KOPT-K1 (cell line): ENCODE measurements around the gene NRDC.

Source experiments
- H3K27ac ChIP-seq: fragments of 200-600 bp; sonication (generic); 2 replicates; pipeline ENCODE4 v1.5.1; 2016; ENCODE audit warnings: antibody characterized with exemption, mild to moderate bottlenecking, low read depth, low read length; ENCODE audit not compliant: poor library complexity, severe bottlenecking
- H3K36me3 ChIP-seq: fragments of 200-600 bp; sonication (generic); 2 replicates; pipeline ENCODE4 v1.5.1; 2017; ENCODE audit warnings: antibody characterized with exemption, mild to moderate bottlenecking, low read length, moderate library complexity; ENCODE audit not compliant: insufficient read depth
- H3K9me3 ChIP-seq: fragments of 200-600 bp; sonication (generic); 2 replicates; pipeline ENCODE4 v1.5.1; 2017; ENCODE audit warnings: antibody characterized with exemption, low read length, mild to moderate bottlenecking; ENCODE audit not compliant: insufficient read depth, poor library complexity, severe bottlenecking

The NRDC gene

GRCh38 chr1:51750218-51750617, 128.3 kb downstream of the NRDC start:
- no peak overlapping the region for H3K27ac ChIP-seq
- peaks cover 5% of the 10 kb centered on the region for H3K9me3 ChIP-seq
- H3K36me3 ChIP-seq: peaks cover 9% of the 10 kb centered on the region

GRCh38 chr1:51749151-51749550, 129.4 kb downstream of the NRDC start:
- Histone ChIP-seq H3K36me3 (peaks cover 9% of the 10 kb centered on the region), H3K9me3 (peaks cover 5% of the 10 kb centered on the region), H3K27ac (no peak overlapping the region)

- Histone ChIP-seq H3K36me3 (no peaks in the 10 kb centered on the region; the same call in 1 of the 2 replicates), H3K27ac (no peak overlapping the region), H3K9me3 (no peaks in the 10 kb centered on the region)
Measured at GRCh38 chr1:51745304-51745570, 133.3 kb downstream of the NRDC start.

- H3K27ac ChIP-seq: no peak overlapping the region
- no peaks in the 10 kb centered on the region; the same call in 1 of the 2 replicates for H3K36me3 ChIP-seq
- no peaks in the 10 kb centered on the region for H3K9me3 ChIP-seq
Measured at GRCh38 chr1:51744506-51745303, 133.8 kb downstream of the NRDC start.

GRCh38 chr1:51741121-51741681, 137.3 kb downstream of the NRDC start:
- H3K9me3 ChIP-seq: no peaks in the 10 kb centered on the region
- H3K36me3 ChIP-seq: no peaks in the 10 kb centered on the region
- H3K27ac ChIP-seq: no peak overlapping the region

GRCh38 chr1:51740652-51741051, 137.9 kb downstream of the NRDC start:
- Histone ChIP-seq H3K9me3 (no peaks in the 10 kb centered on the region), H3K27ac (no peak overlapping the region), H3K36me3 (no peaks in the 10 kb centered on the region)
